AG20443 (cell line): ENCODE data around the gene KRT76.
"Not testable (repeated sequence)": the region's sequence is repeated elsewhere in the genome, so short reads cannot be mapped to it uniquely, and the experiment has no call there.

Experiments
- DNase-seq: peaks from one replicate; pipeline ENCODE4 v3.0.0; 2012; ENCODE audit warnings: low spot score, mixed read lengths

The KRT76 gene

GRCh38 chr12:52759218-52759617 lies 17.9 kb downstream of the KRT76 start:
- DNase-seq, result no peak

GRCh38 chr12:52757449-52758176 lies 19.5 kb downstream of the KRT76 start:
- no peak for DNase-seq

GRCh38 chr12:52756281-52756960 lies 20.7 kb downstream of the KRT76 start:
- no peak for DNase-seq

DNA sequence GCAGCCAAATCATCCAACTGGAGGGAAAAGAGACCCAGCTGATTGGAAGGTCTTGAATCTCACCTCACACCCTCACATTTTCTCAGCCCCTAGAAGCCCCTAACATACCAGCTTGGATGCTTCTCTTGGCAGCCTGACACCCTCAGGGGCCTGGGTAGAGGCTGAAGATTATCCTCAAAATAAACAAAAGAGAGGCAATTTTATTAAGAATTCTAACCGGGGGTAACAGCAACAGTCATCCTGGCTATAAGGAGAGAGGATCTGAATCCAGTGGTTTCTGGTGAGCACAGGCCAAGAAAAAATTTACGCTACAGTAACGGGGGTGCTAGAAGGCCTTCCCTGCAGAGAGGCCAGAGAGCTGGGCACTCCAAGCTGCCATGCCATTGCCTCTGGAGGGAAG lies 21.6 kb downstream of the KRT76 start:
- no peak for DNase-seq

- no peak for DNase-seq
Observed at GRCh38 chr12:52754135-52754534, 23.0 kb downstream of the KRT76 start.

- no peak for DNase-seq
Observed at GRCh38 chr12:52753283-52753682, 23.9 kb downstream of the KRT76 start.

GRCh38 chr12:52752516-52752915 lies 24.6 kb downstream of the KRT76 start:
- DNase-seq, result no peak

DNA sequence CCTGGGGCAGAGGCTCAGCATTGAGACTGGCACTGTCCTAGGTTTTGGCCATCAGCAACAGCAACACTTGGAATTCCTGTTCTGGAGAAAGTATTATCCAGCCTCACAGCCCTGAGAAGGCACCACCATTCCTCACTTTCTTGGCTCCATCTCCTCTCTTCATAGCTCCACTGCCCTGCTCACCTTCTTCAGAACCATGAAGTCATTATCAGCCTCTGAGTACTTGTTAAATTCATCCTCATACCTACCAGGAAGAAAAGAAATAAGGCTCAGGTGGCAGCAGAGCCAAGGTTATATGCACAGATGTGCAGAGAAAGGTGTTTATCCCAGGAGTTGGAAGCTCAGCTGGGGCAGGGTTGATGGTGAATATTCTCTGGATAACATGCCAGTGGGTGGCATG lies 25.4 kb downstream of the KRT76 start:
- DNase-seq, result no peak

GRCh38 chr12:52750532-52750931 lies 26.6 kb downstream of the KRT76 start:
- not testable (repeated sequence) for DNase-seq

DNA sequence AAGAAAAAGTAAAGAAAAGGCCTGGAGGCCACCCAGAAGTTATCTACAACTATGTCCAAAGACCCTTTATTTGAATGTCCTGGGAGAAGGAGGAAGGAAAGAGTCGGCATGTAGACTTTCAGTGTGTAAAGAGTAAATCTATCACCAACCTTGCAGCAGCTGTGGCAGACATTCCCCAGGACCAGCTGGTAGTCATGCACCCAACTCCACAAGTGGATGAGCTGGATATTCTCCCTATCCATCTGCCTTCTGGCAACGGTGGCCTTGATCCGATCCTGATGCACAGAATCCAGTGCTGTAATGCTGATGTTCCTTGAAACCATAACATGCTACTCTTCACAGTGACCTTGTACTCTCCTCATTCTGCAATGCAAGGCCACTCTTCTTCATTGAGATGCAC lies 27.3 kb downstream of the KRT76 start:
- no peak for DNase-seq

GRCh38 chr12:52748578-52748977 lies 28.6 kb downstream of the KRT76 start:
- DNase-seq, result no peak

DNA sequence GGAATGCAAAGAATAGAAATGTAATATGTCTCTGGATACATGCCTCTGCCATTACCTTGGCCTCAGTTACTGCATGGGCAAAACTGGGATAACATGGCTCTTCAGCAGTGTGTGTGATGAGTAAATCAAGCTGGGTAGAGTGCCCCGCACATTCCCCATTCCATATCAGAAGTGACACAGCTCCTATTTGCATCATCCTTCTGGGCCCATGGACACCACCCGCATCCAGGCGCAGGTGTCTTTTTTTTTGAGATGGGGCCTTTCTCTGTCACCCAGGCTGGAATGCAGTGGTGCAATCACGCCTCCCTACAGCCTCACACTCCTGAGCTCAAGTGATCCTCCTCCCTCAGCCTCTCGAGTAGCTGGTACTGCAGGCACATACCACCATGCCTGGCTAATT lies 31.6 kb downstream of the KRT76 start:
- DNase-seq, result no peak

- no peak for DNase-seq
Observed at GRCh38 chr12:52744493-52745156, 32.5 kb downstream of the KRT76 start.

DNA sequence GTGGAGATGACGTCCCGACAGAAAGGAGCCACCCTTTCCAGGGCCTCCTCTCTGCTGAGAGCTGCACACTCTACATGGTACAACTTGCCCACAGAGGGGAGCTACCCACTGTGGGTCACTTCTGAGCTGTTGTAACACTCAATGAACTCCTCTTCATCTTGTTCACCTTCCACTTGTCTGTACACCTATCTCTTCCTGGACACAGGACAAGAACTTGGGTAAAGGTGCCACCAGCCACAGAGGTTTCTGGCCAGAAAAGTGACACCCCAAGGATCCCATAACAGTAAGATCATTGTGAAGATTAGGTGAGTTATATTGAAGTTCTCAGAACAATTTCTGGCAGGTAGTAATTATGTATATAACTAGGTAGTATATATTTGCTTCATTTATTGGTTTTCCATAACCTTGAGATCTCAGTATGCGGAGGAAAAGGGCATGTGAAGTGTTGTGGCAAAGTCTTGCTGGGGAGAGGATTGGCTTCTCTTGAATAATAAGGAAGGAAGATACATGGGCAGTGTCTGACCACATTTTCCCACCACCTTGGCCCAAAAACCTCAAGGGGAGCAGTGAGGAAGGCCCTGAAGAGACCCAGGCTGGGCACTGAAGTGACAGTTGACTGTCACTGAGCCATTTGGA lies 34.2 kb downstream of the KRT76 start:
- DNase-seq, result no peak

- no peak for DNase-seq
Observed at GRCh38 chr12:52742196-52742580, 35.0 kb downstream of the KRT76 start.

DNA sequence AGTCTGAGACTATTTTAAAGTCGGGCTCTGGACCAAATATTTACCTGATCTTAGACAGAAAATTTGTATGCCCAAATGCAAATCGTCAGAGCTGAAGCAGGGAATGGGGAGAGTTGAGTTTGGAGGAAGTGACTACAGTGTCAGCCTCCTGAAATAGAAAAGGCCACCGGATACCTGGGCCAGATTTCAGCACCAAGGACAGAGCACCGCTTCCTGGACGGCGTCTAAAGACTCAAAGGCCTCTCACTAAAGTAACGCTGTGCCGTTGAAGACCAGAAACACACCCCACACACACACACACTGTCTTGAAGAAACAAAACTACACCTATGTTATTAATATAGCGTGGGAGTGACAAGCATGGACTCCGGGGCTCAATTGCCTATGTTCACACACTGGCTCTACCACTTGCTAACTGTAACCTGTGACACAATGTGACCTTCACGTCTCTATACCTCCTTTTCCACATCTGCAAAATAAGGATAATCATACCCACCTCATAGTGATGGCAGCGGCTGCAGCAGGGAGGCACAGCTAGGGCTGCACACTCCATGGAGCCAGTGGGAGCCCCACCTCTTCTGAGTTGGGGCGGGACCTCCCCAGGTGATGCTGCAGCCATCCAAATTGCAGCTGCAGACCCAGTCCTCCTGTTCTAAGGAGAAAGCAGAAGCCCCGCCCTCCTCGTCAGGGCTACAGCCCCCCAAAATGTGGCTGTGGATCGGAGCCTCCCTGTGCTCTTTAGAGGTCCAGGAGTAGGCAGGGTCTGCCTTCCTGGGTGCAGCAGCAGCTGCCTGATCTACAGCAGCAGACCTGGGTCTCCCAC lies 35.6 kb downstream of the KRT76 start:
- DNase-seq, result peak; percentile 68

- DNase-seq, result no peak
Observed at GRCh38 chr12:52740584-52740983, 36.6 kb downstream of the KRT76 start.

GRCh38 chr12:52739963-52740362 lies 37.2 kb downstream of the KRT76 start:
- DNase-seq, result no peak

- no peak for DNase-seq
Observed at GRCh38 chr12:52735816-52736632, 41.1 kb downstream of the KRT76 start.

GRCh38 chr12:52735106-52735505 lies 42.0 kb downstream of the KRT76 start:
- DNase-seq, result no peak

- no peak for DNase-seq
Observed at GRCh38 chr12:52730793-52731192, 46.4 kb downstream of the KRT76 start.
